HG03571 (cell line): ENCODE results near the gene TNS3.

Experiments used
- ATAC-seq: cut with Tn5 transposase; IDR thresholded peaks from one replicate; pipeline ENCODE4 v1.9.1; 2021; ENCODE audit not compliant: unreplicated experiment

TNS3 gene

GRCh38 chr7:47393406-47393805 lies 188.5 kb downstream of the TNS3 start:
- no peak for ATAC-seq

GRCh38 chr7:47392241-47392759 lies 189.6 kb downstream of the TNS3 start:
- no peak for ATAC-seq

GRCh38 chr7:47391726-47392125 lies 190.2 kb downstream of the TNS3 start:
- no peak for ATAC-seq

DNA sequence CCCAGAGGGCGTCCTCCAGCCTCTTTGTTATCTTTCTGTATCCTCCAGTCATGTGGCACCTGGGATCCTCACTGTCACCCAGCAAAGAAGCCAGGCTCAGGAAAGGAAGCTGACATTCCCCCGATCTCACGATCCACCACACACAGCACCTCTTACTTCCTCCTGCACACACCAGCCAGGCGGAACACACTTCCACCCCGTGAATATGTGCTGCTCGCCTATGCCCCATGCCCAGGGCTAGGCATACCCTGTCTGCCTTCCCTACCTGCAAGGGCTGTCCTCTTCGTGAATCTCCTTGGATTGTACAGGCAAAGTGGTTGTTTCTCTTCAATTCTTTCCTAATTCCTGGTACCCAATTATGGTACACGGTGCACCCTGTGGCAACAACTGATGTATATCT lies 191.0 kb downstream of the TNS3 start:
- no peak for ATAC-seq

DNA sequence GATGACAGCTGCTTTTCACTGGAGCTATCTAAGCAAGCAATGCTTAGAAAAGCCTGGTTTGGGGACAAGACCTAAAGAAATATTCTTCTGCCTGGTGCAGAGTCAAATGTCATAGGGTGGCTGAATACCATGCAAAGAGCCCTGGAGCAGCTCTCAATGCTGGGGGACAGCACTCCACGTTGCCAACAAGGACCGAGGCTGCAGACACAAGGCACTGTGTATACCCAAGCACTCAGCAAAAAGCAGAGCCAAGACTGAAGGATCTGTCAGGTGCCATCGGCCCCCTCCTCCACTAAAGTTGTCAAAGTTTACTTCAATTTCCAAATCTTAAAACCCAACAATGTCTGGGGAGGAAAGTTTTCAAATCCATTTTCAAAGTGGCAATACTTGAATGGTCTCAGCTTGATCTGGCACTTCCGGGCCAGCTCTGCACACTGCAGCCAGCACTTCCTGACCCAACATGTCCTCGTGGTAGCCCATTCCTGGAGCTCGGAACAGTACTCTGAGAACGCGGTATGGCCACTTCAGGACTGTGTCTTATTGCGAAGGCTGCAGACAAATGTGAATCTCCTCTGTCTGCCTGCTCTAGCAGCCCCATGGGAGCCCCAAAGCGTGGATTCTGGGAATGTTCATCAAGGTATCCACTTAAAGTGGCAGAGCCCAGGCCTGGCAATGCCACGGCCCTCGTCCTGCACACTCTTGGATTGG lies 191.8 kb downstream of the TNS3 start:
- no peak for ATAC-seq

- no peak for ATAC-seq
These were observed 192.6 kb downstream of the TNS3 start for GRCh38 chr7:47389171-47389922.

- ATAC-seq, result no peak
These were observed 194.4 kb downstream of the TNS3 start for GRCh38 chr7:47387506-47387905.

DNA sequence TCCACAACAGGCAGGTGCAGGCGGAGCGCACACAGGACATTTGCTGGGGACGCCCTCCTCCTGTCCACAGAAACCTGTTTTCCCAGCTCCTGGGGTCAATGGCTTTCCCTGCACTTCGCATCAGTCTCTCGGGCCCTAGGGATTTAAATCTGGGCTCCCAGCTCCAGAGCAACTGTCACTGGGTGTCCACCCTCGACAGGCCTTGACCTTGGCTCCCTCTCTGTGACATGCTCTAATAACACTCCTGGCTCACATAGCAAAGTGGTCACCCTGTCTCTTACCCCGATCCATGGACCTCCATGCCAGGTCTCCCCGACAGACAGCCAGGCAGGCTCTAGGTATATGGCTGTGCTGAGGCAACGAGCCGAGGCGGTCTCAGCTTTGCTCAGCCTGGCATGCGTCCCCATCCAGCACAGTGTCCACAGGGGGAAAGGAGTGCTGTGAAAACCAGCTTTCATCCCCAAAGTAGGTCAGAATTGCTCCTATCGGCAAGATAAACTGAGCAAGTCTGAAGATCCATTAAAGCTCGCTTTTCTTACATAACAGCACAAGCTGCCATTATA lies 195.6 kb downstream of the TNS3 start:
- no peak for ATAC-seq

- no peak for ATAC-seq
These were observed 196.3 kb downstream of the TNS3 start for GRCh38 chr7:47385536-47386125.

- no peak for ATAC-seq
These were observed 197.0 kb downstream of the TNS3 start for GRCh38 chr7:47384755-47385535.

DNA sequence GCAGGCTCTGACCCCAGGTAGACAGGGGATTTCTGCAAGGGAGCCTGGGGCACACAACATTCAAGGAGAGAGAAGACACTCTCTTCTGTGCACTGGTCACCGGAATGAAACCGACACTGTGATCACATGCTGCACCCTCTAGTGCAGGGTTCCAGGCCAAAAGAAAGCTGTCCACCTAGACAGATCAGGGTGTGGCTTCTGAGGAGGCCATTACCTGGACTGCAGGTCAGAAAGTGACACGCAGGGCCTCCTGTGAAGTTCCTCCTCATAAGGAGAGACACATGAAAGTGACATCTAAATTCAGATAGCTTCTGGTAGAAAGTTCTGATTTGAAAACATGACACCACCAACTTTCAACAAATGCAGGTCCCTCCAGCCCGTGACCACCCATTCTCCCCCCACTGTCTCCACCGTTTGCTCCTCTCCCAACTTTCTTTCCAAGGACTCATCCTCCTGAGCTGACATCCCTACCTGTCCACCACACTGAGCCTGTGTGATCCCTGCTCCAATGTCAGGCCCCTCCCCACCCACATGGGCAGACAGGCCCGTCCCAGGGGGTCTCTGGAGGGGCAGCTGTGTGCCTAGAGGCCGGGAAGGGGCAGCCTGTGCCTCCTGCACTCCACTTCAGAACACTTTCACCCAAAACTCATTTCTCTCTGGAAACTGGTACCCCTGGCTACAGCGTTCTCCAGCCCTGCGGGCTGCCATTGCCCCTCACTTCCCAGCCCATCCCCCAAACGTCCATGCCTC lies 198.0 kb downstream of the TNS3 start:
- no peak for ATAC-seq

GRCh38 chr7:47383072-47383471 lies 198.8 kb downstream of the TNS3 start:
- no peak for ATAC-seq

DNA sequence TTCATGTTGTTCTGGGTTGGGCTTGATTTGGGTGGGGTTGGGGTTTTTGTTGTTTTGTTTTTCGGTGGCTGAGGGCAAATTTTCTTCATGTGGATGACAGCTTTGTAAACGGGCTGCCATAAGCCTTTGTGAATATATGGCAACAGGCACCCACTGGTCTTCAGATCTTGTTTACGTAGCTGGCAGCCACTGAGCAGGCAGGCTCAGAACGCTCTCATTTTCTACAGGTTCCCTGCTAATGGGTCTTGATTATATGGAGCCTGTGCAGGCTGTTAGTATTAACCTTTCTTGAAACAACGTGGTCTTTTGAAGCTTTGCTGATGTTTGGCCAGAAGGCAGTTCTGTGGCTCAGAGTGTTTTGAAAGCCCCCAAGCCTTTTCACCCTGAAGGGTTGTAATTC lies 199.7 kb downstream of the TNS3 start:
- no peak for ATAC-seq

DNA sequence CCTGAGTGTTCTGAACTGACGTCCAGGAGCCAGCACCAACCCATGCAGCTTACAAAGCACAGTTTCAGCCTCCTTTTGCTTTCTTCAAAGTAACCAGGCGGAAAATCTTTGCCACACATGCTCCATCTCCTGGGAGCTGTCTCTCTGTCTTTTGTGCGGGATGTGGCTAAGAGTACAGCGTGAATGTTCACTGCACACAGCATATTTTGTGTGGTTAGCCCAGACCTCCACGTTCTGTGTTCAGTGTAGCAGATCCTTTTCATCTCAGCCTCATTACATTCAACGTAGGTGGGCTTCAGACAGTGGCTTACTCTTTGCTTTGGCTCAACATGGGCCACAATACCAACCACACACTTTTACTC lies 200.8 kb downstream of the TNS3 start:
- no peak for ATAC-seq

DNA sequence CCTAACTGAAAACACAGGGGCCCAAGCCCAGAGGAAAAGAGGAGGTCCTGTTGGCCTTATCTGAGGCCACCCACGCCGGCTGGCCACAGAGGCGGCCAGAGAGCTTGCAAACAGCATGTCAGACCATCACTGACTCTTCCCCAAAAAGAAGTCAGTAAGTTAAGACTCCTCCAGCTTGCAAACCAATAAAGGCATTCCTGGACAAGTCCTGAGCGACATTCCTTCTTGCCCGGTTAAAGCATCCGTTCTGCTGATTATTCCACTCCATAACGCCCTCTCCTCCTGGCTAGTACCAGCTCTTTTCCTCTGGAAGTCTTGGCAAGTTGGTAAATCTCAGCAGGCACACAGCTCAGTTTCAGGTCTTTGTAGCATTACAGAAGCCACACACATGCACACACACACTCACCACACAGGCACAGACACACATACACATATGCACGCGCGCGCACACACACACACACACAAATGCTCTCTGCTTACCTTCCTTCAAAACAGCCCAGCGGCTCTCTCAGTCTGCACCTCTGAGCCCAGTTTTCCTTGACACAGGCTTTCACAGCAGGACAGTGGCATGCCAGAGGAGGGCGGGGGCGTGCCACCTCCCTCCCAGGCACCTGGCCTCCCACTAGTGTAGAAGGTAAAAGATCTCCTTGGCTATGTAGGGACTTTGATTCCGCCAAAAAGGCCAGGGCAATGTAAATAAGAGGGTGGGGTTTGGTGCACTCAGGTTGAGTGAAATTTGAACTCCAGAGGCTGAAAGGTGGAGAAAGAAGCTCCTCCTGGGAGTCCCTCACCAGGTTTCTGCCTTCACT lies 201.4 kb downstream of the TNS3 start:
- ATAC-seq, result no peak

DNA sequence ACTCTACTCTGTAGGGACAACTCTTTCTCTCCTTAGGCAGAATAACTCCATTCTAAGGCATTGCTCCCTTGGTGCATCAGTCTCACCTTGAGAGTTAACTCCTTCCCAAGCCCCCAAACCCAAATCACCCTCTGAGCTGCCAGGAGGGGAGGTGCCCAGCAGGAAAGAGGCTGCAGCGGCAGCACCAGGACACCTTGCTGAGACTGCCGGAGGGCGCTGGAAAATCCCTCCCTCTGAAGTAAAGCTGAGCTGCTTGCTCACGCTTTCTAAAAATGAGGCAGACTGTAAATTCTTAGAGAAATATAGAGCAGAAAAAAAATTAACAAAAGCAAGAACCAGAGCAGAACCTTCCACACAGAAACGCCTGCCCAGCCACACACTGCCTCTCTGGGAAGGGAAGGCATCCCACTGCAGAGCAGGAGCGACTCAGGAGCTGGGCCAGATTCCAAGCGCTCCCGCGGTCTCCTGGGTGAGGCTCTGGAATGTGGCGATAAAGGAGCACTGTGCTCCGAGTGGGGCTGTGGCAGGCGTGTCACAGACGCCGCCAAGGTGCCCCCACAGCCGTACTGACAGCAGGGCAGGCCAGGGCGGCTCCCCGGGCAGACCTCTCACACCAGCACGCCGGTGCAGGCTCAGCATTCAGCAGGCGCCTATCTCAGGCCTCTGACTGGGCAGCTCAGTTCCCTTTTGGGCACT lies 202.1 kb downstream of the TNS3 start:
- ATAC-seq, result no peak

- no peak for ATAC-seq
These were observed 203.0 kb downstream of the TNS3 start for GRCh38 chr7:47378728-47379395.

DNA sequence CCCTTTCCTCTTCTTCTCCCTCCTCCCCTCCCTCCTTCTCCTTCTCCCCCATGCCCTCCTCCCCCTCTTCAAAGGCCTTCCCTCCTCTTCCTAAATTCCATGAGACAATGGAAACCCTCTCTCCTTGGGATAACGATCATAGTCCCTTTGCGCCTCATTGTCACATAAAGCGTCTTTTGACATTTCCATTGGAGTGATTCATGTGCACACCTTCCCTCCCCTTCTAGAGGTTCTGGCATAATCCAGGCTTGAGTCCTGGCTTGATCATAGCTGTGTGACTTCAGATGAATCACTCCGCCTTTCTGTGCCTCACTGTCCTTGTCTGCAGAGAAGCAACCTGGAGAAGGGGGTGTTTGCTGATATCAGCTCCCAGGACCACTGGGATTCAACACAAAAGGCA lies 204.2 kb downstream of the TNS3 start:
- ATAC-seq, result no peak
